Right kidney (tissue), 1 donor: ENCODE results near the gene ROR1.

Source experiments
- DNase-seq: peaks from one replicate; pipeline ENCODE4 v3.0.0-alpha.2; 2016

The ROR1 gene

GRCh38 chr1:64060611-64061302 lies 286.9 kb downstream of the ROR1 start:
- no peak for DNase-seq

GRCh38 chr1:64061430-64062104 lies 287.8 kb downstream of the ROR1 start:
- no peak for DNase-seq

GRCh38 chr1:64062529-64062928 lies 288.7 kb downstream of the ROR1 start:
- no peak for DNase-seq

- DNase-seq = no peak
These were observed 289.2 kb downstream of the ROR1 start for GRCh38 chr1:64062941-64063581.

- DNase-seq = no peak
These were observed 291.8 kb downstream of the ROR1 start for GRCh38 chr1:64065571-64065970.

GRCh38 chr1:64072089-64072793 lies 298.4 kb downstream of the ROR1 start:
- DNase-seq = no peak

GRCh38 chr1:64073705-64074104 lies 299.9 kb downstream of the ROR1 start:
- DNase-seq = no peak

GRCh38 chr1:64074767-64075166 lies 300.9 kb downstream of the ROR1 start:
- no peak for DNase-seq

- DNase-seq = no peak
These were observed 303.6 kb downstream of the ROR1 start for GRCh38 chr1:64077281-64077940.

GRCh38 chr1:64080941-64081562 lies 307.2 kb downstream of the ROR1 start:
- DNase-seq = no peak

GRCh38 chr1:64082459-64082858 lies 308.6 kb downstream of the ROR1 start:
- DNase-seq = no peak

- no peak for DNase-seq
These were observed 310.6 kb downstream of the ROR1 start for GRCh38 chr1:64084451-64084850.

- DNase-seq = no peak
These were observed 314.0 kb downstream of the ROR1 start for GRCh38 chr1:64087768-64088167.

GRCh38 chr1:64090436-64090835 lies 316.6 kb downstream of the ROR1 start:
- DNase-seq = no peak

- DNase-seq = no peak
These were observed 319.1 kb downstream of the ROR1 start for GRCh38 chr1:64092851-64093371.

- no peak for DNase-seq
These were observed 320.1 kb downstream of the ROR1 start for GRCh38 chr1:64093941-64094340.

GRCh38 chr1:64095832-64096231 lies 322.0 kb downstream of the ROR1 start:
- DNase-seq = no peak

- DNase-seq = no peak
These were observed 324.0 kb downstream of the ROR1 start for GRCh38 chr1:64097859-64098258.

GRCh38 chr1:64098436-64098835 lies 324.6 kb downstream of the ROR1 start:
- DNase-seq = no peak

GRCh38 chr1:64098846-64099582 lies 325.2 kb downstream of the ROR1 start:
- peak; percentile 6 for DNase-seq

GRCh38 chr1:64100791-64101190 lies 327.0 kb downstream of the ROR1 start:
- no peak for DNase-seq
